ENCODE data around the gene PNMT. TPM values are rescaled to one million over a fixed set of nuclear protein-coding genes. Genes with fewer than 3 reads are reported as not detected.

PNMT gene, protein sequence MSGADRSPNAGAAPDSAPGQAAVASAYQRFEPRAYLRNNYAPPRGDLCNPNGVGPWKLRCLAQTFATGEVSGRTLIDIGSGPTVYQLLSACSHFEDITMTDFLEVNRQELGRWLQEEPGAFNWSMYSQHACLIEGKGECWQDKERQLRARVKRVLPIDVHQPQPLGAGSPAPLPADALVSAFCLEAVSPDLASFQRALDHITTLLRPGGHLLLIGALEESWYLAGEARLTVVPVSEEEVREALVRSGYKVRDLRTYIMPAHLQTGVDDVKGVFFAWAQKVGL
- under 1 TPM in 1 of 6 experiments, not detected in 5; 0.26 TPM for total RNA-seq (2021; fragmentation: NEBNext Ultra II Directional; extraction: Animal tissue kit (Norgen Biotek cat#: 25700))
- long read RNA-seq = 0 reads

DNA sequence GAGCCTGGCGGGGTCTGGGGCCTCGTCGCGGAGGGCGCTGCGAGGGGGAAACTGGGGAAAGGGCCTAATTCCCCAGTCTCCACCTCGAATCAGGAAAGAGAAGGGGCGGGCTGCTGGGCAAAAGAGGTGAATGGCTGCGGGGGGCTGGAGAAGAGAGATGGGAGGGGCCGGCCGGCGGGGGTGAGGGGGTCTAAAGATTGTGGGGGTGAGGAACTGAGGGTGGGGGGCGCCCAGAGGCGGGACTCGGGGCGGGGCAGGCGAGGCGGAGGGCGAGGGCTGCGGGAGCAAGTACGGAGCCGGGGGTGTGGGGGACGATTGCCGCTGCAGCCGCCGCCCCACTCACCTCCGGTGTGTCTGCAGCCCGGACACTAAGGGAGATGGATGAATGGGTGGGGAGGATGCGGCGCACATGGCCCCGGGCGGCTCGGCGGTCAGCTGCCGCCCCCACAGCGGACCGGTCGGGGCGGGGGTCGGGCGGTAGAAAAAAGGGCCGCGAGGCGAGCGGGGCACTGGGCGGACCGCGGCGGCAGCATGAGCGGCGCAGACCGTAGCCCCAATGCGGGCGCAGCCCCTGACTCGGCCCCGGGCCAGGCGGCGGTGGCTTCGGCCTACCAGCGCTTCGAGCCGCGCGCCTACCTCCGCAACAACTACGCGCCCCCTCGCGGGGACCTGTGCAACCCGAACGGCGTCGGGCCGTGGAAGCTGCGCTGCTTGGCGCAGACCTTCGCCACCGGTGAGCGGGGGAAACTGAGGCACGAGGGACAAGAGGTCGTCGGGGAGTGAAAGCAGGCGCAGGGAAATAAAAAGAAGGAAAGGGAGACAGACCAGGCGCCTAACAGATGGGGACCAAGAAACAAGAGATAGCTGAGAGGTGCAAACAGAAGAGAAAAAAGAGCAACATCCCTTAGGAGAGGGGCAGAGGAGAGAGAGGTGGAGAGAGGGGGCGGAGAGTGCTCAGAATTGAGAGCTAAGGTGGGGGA lies at the start of gene PNMT:
Gene PNMT, plus strand, starts transcription at position 509 of the 980 bp plus-strand sequence. Its CDS starts 23 bp downstream, at position 532.
- peaks cover 47% of the 10 kb centered on the region for H3K27me3 Mint-ChIP-seq (ENCODE audit: insufficient read depth)
- H3K4me1 Mint-ChIP-seq (ENCODE audit: low read depth) = peaks cover 18% of the 10 kb centered on the region
- TF ChIP-seq, protein P1, sequence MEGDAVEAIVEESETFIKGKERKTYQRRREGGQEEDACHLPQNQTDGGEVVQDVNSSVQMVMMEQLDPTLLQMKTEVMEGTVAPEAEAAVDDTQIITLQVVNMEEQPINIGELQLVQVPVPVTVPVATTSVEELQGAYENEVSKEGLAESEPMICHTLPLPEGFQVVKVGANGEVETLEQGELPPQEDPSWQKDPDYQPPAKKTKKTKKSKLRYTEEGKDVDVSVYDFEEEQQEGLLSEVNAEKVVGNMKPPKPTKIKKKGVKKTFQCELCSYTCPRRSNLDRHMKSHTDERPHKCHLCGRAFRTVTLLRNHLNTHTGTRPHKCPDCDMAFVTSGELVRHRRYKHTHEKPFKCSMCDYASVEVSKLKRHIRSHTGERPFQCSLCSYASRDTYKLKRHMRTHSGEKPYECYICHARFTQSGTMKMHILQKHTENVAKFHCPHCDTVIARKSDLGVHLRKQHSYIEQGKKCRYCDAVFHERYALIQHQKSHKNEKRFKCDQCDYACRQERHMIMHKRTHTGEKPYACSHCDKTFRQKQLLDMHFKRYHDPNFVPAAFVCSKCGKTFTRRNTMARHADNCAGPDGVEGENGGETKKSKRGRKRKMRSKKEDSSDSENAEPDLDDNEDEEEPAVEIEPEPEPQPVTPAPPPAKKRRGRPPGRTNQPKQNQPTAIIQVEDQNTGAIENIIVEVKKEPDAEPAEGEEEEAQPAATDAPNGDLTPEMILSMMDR (IDR thresholded peaks at IDR 0.05) = peak; percentile 78
- H3K9me3 Mint-ChIP-seq = no peaks in the 10 kb centered on the region
- H3K36me3 Mint-ChIP-seq (ENCODE audit: low read depth) = no peaks in the 10 kb centered on the region
- H3K4me3 Mint-ChIP-seq = 0 out of 2 replicates have a peak within 1 kb of the TSS, but pooled peaks have one; percentile 9
- no peak for DNase-seq
- H3K27ac Mint-ChIP-seq = no peak within 1 kb of the TSS

DNA sequence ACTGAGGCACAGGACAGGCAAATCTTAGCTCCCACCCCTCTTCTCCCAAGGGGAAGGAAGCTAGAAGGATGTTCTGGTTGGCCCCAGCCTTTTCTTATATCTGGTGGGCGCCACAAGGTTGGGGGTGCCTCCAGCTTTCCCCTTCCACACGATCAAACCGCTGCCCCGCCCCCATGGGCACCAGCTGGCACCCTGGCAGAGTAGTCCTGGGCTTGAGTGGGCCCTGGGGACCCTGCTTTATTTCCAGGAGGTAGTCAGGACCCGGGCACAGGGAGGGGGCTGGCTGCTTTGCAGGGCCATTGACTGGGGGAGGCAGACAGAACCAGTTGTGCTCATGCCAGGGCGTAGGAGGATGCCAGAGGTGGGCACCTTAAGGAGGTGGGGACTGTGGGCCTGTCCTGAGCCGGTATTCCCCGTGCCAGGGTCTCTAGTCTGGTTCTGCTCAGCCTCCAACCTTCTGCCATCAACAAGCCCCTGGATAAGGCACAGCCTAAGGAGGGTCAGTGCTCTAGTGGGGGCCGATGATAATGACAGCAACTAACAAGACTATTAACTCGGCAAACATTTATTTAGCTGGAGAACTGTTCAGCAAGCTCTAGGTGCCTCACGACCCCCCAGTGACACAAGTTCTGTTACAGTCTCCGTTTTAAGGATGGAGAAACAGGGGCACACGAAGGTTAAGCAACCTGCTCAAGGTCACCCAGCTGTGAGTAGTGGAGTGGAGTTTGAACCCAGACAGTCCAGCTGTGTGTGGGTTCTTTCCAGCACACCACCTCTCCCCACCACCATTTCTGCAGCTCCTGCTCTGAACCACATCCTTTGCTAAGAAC lies 49.1 kb upstream of the PNMT start:
- Mint-ChIP-seq H3K27me3 (ENCODE audit: insufficient read depth) (peaks cover 23% of the 10 kb centered on the region), H3K4me3 (peak overlapping the region; percentile 87), H3K4me1 (ENCODE audit: low read depth) (peaks cover 13% of the 10 kb centered on the region), H3K36me3 (ENCODE audit: low read depth) (no peaks in the 10 kb centered on the region), H3K27ac (no peak overlapping the region), H3K9me3 (no peaks in the 10 kb centered on the region)
- TF ChIP-seq, protein P1 (IDR thresholded peaks at IDR 0.05) = no peak
- no peak for DNase-seq

DNA sequence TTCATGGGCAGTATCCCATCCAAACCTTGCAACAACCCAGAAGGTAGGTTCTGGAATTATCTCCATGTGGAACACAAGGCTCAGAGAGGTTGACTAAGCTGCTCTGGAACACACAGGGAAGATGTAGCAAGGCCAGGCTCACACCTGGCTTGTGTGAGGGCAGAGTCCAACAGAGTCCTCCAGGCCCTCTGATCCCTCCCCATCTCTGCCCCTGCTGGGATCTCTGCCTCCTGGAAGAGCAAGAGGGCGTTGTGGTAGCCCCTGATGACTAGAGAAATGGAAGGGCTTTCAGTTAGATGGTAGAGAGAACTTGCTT lies 48.5 kb upstream of the PNMT start:
- no peaks in the 10 kb centered on the region for H3K36me3 Mint-ChIP-seq (ENCODE audit: low read depth)
- peaks cover 13% of the 10 kb centered on the region for H3K4me1 Mint-ChIP-seq (ENCODE audit: low read depth)
- DNase-seq = no peak
- TF ChIP-seq, protein P1 (IDR thresholded peaks at IDR 0.05) = no peak
- H3K27ac Mint-ChIP-seq = no peak overlapping the region
- no peak overlapping the region for H3K4me3 Mint-ChIP-seq
- H3K9me3 Mint-ChIP-seq = no peaks in the 10 kb centered on the region
- peaks cover 23% of the 10 kb centered on the region for H3K27me3 Mint-ChIP-seq (ENCODE audit: insufficient read depth)

DNA sequence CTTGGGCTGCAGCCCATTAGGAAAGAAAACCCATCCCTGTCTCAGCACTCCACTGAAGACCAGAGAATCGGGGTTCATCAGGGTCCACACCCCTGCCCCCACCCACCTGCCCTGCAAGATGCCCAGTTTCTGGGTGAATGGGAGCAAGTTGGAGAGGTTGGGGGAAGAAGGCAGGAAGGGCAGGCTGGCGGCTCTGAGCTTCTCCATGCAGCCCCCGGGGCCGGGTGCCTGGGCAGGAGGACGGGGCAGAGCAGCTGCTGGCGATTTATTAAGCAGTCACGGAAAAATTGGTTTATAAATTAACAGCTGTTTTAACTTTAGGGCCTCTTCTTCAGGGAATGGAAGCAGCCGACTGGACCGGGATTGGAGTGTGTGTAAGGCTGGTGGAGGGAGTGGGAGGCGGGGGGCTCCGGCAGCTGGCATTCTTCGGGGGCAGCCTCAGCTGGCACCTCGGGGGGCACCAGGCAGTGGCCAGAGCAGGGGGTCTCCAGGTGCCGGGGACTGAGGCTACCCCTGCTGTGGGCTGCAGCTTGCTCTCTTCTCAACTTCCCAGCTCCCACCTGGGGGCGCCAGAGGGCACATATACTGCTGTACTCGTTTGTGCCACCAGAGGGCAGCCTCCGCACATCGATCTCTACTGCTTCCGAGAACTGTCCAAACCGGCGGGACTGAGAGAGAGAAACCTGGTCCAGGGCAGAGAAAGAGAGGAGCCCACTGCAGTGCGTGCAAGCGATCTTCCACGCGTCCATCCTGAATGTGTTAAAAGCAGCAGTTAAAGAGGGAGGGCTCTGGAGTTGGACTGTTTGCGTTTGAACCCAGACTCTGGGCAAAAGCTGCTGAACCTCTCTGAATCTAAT lies 46.5 kb upstream of the PNMT start:
- H3K27ac Mint-ChIP-seq = no peak overlapping the region
- H3K9me3 Mint-ChIP-seq = no peaks in the 10 kb centered on the region
- peaks cover 13% of the 10 kb centered on the region for H3K4me1 Mint-ChIP-seq (ENCODE audit: low read depth)
- H3K27me3 Mint-ChIP-seq (ENCODE audit: insufficient read depth) = peaks cover 30% of the 10 kb centered on the region
- TF ChIP-seq, protein P1 (IDR thresholded peaks at IDR 0.05) = peak; percentile 100
- peak; percentile 65 for DNase-seq
- peak overlapping the region; percentile 63 for H3K4me3 Mint-ChIP-seq
- H3K36me3 Mint-ChIP-seq (ENCODE audit: low read depth) = no peaks in the 10 kb centered on the region
